Retinal pigment epithelial cell (primary cell): ENCODE measurements around the gene FTL.
A peak's percentile ranks its signal among the peaks of the same experiment; 100 is the strongest.

Experiments used
- DNase-seq: peaks from one replicate; pipeline ENCODE4 v3.0.0-alpha.2; 2010; ENCODE audit warnings: low read depth
- H3K4me3 ChIP-seq: 2 replicates; pipeline ENCODE4 v1.5.1; 2011; ENCODE audit warnings: mild to moderate bottlenecking, low read length, control low read depth, moderate library complexity
- TF ChIP-seq, protein P1 (sequence below): conservative IDR thresholded peaks from 2 replicates; pipeline ENCODE4 v1.5.1; 2011; ENCODE audit warnings: low read depth, low read length, control low read depth, inconsistent platforms

Gene FTL

DNA sequence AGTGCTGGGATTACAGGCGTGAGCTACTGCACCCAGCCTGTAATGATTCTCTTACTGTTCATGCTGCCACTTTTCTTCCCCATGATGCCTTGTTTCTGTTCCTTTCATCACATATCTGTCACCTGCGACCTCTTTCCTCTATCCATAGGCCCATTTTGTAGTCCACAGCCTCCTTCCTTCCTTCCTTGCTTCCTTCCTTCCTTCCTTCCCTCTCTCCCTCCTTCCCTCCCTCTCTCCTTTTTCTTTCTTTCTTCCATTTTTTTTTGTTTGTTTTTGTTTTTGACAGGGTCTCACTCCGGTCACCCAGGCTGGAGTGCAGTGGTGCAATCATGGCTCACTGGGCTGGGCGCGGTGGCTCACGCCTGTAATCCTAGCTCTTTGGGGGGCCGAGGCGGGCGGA is 23.8 kb downstream of the FTL start:
- no peak overlapping the region for H3K4me3 ChIP-seq
- TF ChIP-seq, protein P1, sequence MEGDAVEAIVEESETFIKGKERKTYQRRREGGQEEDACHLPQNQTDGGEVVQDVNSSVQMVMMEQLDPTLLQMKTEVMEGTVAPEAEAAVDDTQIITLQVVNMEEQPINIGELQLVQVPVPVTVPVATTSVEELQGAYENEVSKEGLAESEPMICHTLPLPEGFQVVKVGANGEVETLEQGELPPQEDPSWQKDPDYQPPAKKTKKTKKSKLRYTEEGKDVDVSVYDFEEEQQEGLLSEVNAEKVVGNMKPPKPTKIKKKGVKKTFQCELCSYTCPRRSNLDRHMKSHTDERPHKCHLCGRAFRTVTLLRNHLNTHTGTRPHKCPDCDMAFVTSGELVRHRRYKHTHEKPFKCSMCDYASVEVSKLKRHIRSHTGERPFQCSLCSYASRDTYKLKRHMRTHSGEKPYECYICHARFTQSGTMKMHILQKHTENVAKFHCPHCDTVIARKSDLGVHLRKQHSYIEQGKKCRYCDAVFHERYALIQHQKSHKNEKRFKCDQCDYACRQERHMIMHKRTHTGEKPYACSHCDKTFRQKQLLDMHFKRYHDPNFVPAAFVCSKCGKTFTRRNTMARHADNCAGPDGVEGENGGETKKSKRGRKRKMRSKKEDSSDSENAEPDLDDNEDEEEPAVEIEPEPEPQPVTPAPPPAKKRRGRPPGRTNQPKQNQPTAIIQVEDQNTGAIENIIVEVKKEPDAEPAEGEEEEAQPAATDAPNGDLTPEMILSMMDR: no peak
- DNase-seq: no peak

DNA sequence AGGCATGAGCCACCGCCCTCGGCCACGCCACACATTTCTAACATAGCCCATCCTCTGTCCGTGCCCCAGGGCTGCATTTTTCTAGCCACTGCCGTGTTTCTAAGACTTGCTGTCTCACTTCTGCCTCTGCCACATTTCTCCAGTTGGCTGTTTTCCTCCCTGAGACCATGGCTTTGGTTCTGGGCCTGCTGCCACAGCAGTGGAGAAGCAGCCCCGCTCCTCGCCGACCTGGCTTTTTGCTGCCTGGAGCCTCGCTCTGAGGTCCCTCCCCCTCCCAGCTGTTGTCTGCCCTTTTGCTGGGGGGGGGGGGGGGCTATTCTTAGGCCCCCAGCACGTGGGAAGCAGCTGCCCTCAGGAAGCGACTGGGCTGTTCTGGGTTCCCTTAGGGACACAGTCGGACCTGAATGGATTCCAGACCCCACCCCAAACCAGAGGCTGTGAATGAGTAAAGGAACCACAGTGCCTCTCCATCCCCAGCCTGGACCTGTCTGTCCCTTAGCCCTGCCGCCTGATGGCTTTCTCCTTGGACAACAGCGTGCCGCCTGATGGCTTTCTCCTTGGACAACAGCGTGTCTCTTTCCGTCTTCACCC is 24.7 kb downstream of the FTL start:
- no peak overlapping the region for H3K4me3 ChIP-seq
- DNase-seq: no peak
- TF ChIP-seq, protein P1: no peak

DNA sequence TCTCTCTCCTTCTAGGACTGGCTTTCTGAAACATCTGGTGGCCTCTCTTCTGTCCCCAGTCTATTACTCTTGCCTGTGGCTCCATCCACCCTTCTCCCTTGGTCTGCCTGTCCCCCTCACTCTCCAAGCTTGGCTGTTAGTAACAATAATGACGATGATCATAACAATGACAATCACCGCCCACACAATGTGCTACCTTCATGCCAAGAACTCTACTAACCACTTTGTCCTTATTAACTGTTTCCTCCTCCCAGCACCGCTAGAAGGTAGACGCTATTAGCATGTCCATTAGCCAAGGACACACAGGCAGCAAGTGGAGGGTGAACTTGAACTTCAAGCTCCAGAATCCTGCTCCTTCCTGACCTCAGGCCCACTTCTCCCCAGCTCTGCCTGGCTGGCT is 25.3 kb downstream of the FTL start:
- TF ChIP-seq, protein P1: no peak
- no peak overlapping the region for H3K4me3 ChIP-seq
- no peak for DNase-seq

DNA sequence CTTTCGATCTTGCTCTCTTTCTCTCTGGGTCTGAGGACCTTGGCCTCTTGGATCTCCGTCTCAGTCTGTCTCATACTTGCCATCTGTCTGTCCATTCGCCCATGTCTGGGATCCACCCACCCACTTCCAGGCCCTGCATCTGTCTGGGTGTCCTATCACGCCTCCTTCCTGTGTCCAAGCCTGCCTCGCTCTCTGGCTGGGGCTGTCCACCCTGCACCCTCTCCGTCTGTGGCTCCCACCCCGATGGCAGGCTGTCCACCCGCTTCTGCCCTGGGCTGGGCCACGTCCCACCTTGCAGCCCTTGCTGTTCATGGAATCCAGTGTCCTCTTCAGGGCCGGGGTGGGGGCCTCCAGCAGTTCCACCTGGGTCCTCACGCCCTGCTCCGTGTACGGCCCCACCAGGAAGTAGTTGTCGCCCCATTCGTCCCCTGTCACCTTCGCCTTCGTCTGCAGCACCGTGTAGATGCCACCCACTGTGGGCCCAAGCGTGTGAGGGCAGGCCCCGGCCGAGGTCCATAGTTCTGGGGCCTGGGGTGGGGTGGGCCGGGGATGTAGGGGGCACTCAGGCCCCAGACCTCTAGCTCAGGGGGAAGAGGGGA is 26.0 kb downstream of the FTL start:
- TF ChIP-seq, protein P1: no peak
- H3K4me3 ChIP-seq: no peak overlapping the region
- no peak for DNase-seq

GRCh38 chr19:48991873-48992580 is 26.9 kb downstream of the FTL start:
- TF ChIP-seq, protein P1: no peak
- peak; percentile 41 for DNase-seq
- H3K4me3 ChIP-seq: peak overlapping the region; percentile 66

GRCh38 chr19:48992581-48993174 is 27.6 kb downstream of the FTL start:
- TF ChIP-seq, protein P1: no peak
- H3K4me3 ChIP-seq: peak overlapping the region; percentile 66
- no peak for DNase-seq
